Measurements from ENCODE around the gene MDH1. TPM values are rescaled to one million over a fixed set of nuclear protein-coding genes. Genes with fewer than 3 reads are reported as not detected.

MDH1 gene
- total RNA-seq, 2 experiments from 2014 or later: 190 to 222 TPM

GRCh38 chr2:63654959-63655358 is 66.2 kb downstream of the MDH1 start:
- intact Hi-C loops (cut with micrococcal nuclease; ENCODE audit: unreplicated experiment): no loop called here
- no TSS peak for BruUV-seq (replicated peaks)
- H3K9me2 ChIP-seq (ENCODE audit: insufficient read depth, low read length): no peaks in the 10 kb centered on the region
- H3K36me3 ChIP-seq (ENCODE audit: insufficient read depth, low read length): no peaks in the 10 kb centered on the region
- no peak overlapping the region for H2AFZ ChIP-seq (ENCODE audit: low read length)
- ChIA-PET CTCF (ENCODE audit: unreplicated experiment) (no interaction called here), POLR2A (interaction anchor here (0.6 kb wide), 1 partner anchor 232 kb away, joined by 4 read pairs; no protein-coding TSS in a partner anchor)
- H3K9me3 ChIP-seq (ENCODE audit: low read length): no peaks in the 10 kb centered on the region
- no peaks in the 10 kb centered on the region for H4K20me1 ChIP-seq (ENCODE audit: insufficient read depth, low read length)
- no peak overlapping the region for H3K4me2 ChIP-seq (ENCODE audit: low read length)
- H3K4me3 ChIP-seq (ENCODE audit: low read depth, low read length, poor library complexity, severe bottlenecking): no peak overlapping the region
- H3K27ac ChIP-seq (ENCODE audit: low read depth, low read length, poor library complexity, severe bottlenecking): no peak overlapping the region
- TF ChIP-seq CTCF (conservative IDR thresholded peaks at IDR 0.05; ENCODE audit: low read length) (no peak), EZH2phosphoT487 (IDR thresholded peaks at IDR 0.05; ENCODE audit: borderline replicate concordance, low read depth, low read length) (no peak)
- H3K4me1 ChIP-seq (ENCODE audit: insufficient read depth, low read length, poor library complexity, severe bottlenecking): no peaks in the 10 kb centered on the region
- no peaks in the 10 kb centered on the region for H3K79me2 ChIP-seq (ENCODE audit: insufficient read depth, low read depth, low read length)
- DNase-seq (ENCODE audit: low spot score): no peak

Other genes starting within 250 kb of the MDH1 start
- 14.8 and 24.5 TPM in 2 replicates for gene WDPCP, start 486 bp upstream of the MDH1 start, total RNA-seq (2014; rRNA removed; shearing (Covaris generic))
- 29.3 and 29.6 TPM in 2 replicates for gene WDPCP, start 486 bp upstream of the MDH1 start, total RNA-seq (2022)